HepG2 (cell line): Measurements from ENCODE around the gene CDC42EP1. TPM values are rescaled to one million over a fixed set of nuclear protein-coding genes. Genes with fewer than 3 reads are reported as not detected.

ENCODE experiments used
- BRF2 ChIP-seq: sonication (generic); formaldehyde crosslinking; IDR thresholded peaks from 2 replicates; pipeline ENCODE4 v1.8.1; 2022; ENCODE audit warnings: mild to moderate bottlenecking, missing genetic modification reagents
- IRF2 ChIP-seq: IDR thresholded peaks from 2 replicates; pipeline ENCODE4 v1.6.1; 2018; ENCODE audit warnings: missing genetic modification reagents, missing compliant biosample characterization
- MED1 ChIP-seq: sonication (generic); formaldehyde crosslinking; IDR thresholded peaks from 2 replicates; pipeline ENCODE4 v1.4.0; 2020; ENCODE audit warnings: missing genetic modification reagents
- MTA1 ChIP-seq: sonication (generic); formaldehyde crosslinking; IDR thresholded peaks from 2 replicates; pipeline ENCODE4 v1.4.0; 2020; ENCODE audit warnings: missing genetic modification reagents, mild to moderate bottlenecking, borderline replicate concordance
- NFE2 ChIP-seq: sonication (generic); formaldehyde crosslinking; IDR thresholded peaks from 2 replicates; pipeline ENCODE4 v1.4.0; 2020; ENCODE audit warnings: missing genetic modification reagents
- NFKBIZ ChIP-seq: IDR thresholded peaks from 2 replicates; pipeline ENCODE4 v1.6.1; 2018; ENCODE audit warnings: missing genetic modification reagents, missing compliant biosample characterization
- RBFOX2 ChIP-seq: fragments of 200-400 bp; formaldehyde crosslinking; IDR thresholded peaks from 2 replicates; pipeline ENCODE4 v1.6.1; 2017; ENCODE audit warnings: low read depth, mild to moderate bottlenecking, low read length
- SPEN ChIP-seq: sonication (generic); formaldehyde crosslinking; IDR thresholded peaks from 2 replicates; pipeline ENCODE4 v1.5.1; 2020; ENCODE audit warnings: low read depth, mild to moderate bottlenecking, missing genetic modification reagents
- SUZ12 ChIP-seq: fragments of 150-350 bp; IDR thresholded peaks from 2 replicates; pipeline ENCODE4 v1.6.1; 2014; ENCODE audit warnings: low read depth, low read length
- TCF7 ChIP-seq: sonication (generic); IDR thresholded peaks from 2 replicates; pipeline ENCODE4 v1.6.1; 2016; ENCODE audit warnings: antibody characterized with exemption, low read depth
- TFE3 ChIP-seq: IDR thresholded peaks from 2 replicates; pipeline ENCODE4 v1.6.1; 2016
- TOPORS ChIP-seq: sonication (generic); formaldehyde crosslinking; IDR thresholded peaks from 2 replicates; pipeline ENCODE4 v1.8.0; 2023; ENCODE audit warnings: mild to moderate bottlenecking, missing genetic modification reagents
- YEATS4 ChIP-seq: sonication (generic); formaldehyde crosslinking; IDR thresholded peaks from 2 replicates; pipeline ENCODE4 v1.4.0; 2020; ENCODE audit warnings: missing genetic modification reagents, borderline replicate concordance
- ZBTB34 ChIP-seq: sonication (generic); formaldehyde crosslinking; IDR thresholded peaks from 2 replicates; pipeline ENCODE4 v1.8.0; 2022; ENCODE audit warnings: mild to moderate bottlenecking, missing genetic modification reagents
- ZMAT3 ChIP-seq: sonication (generic); formaldehyde crosslinking; conservative IDR thresholded peaks from 2 replicates; pipeline ENCODE4 v1.7.0; 2021; ENCODE audit warnings: missing genetic modification reagents
- ZNF264 ChIP-seq: sonication (generic); formaldehyde crosslinking; IDR thresholded peaks from 2 replicates; pipeline ENCODE4 v1.4.0; 2020; ENCODE audit warnings: missing genetic modification reagents
- ZNF326 ChIP-seq: sonication (generic); formaldehyde crosslinking; IDR thresholded peaks from 2 replicates; pipeline ENCODE4 v1.4.0; 2020; ENCODE audit warnings: missing genetic modification reagents, borderline replicate concordance
- ZNF546 ChIP-seq: sonication (generic); formaldehyde crosslinking; conservative IDR thresholded peaks from 2 replicates; pipeline ENCODE4 v1.8.1; 2023; ENCODE audit warnings: mild to moderate bottlenecking, missing genetic modification reagents
- ZNF549 ChIP-seq: sonication (generic); formaldehyde crosslinking; IDR thresholded peaks from 2 replicates; pipeline ENCODE4 v1.5.0; 2020; ENCODE audit warnings: missing genetic modification reagents
- ZNF629 ChIP-seq: sonication (generic); formaldehyde crosslinking; conservative IDR thresholded peaks from 2 replicates; pipeline ENCODE4 v1.5.0; 2020; ENCODE audit warnings: missing genetic modification reagents
- ZNF687 ChIP-seq: sonication (generic); formaldehyde crosslinking; IDR thresholded peaks from 2 replicates; pipeline ENCODE4 v1.5.1; 2020; ENCODE audit warnings: mild to moderate bottlenecking, missing genetic modification reagents, moderate library complexity
- ZNF766 ChIP-seq: sonication (generic); formaldehyde crosslinking; IDR thresholded peaks from 2 replicates; pipeline ENCODE4 v1.5.0; 2020; ENCODE audit warnings: missing genetic modification reagents, borderline replicate concordance
- ZNF841 ChIP-seq: sonication (generic); formaldehyde crosslinking; IDR thresholded peaks from 2 replicates; pipeline ENCODE4 v1.8.1; 2023; ENCODE audit warnings: missing genetic modification reagents, borderline replicate concordance
- polyA plus RNA-seq, 8 experiments: library from polyadenylated mRNA; depleted of rRNA in 3 of 8; stranded (reverse) in 7 of 8; unstranded in 1 of 8; fragments of >200 nt; fragmentation: Illumina TruSeq in 4 of 8; extraction: Trizol in 4 of 8; gene quantifications; 2 replicates each; pipeline versions ENCODE4 v1.2.1 to v1.2.3, GENCODE V29; 2011 to 2016; ENCODE audit warnings: low read depth in 4 of 8, missing spikeins in 1 of 8, mixed read lengths in 1 of 8; ENCODE audit not compliant: insufficient read depth in 1 of 8
- total RNA-seq, 5 experiments: library from RNA; depleted of rRNA; stranded (reverse); fragments of >200 nt; fragmentation: Illumina TruSeq; extraction: Trizol; gene quantifications; 2 replicates each; pipeline ENCODE4 v1.2.3, GENCODE V29; 2016; ENCODE audit warnings: low read depth in 1 of 5

Gene CDC42EP1
- total and polyA plus RNA-seq, 2 of the 13 experiments (the other 11 are each of a cell fraction or from before 2014, with no cell fraction given) = 17.1 to 29.5 TPM

- 0 out of 2 replicates have a peak, but pooled peaks have one; percentile 57 for TF ChIP-seq BRF2
- TF ChIP-seq MTA1 (CRISPR knock-in tag) = peak; percentile 72
- peak; percentile 31; the same call in 1 of the 2 replicates for TF ChIP-seq ZBTB34 (CRISPR knock-in tag)
- no peak for TF ChIP-seq NFE2
- no peak for TF ChIP-seq ZNF629
- TF ChIP-seq MED1 (CRISPR knock-in tag) = peak; percentile 66
- no peak; the same call in 1 of the 2 replicates for TF ChIP-seq ZNF264 (CRISPR knock-in tag)
- no peak for TF ChIP-seq ZNF546
- no peak for TF ChIP-seq TCF7
- TF ChIP-seq ZNF766 (CRISPR knock-in tag) = peak; percentile 38; the same call in 1 of the 2 replicates
- no peak; the same call in 1 of the 2 replicates for TF ChIP-seq TFE3 (CRISPR knock-in tag)
- TF ChIP-seq SUZ12 = no peak
- TF ChIP-seq YEATS4 = peak; percentile 89
- TF ChIP-seq RBFOX2 = peak; percentile 91
- no peak; the same call in 1 of the 2 replicates for TF ChIP-seq TOPORS (CRISPR knock-in tag)
- no peak for TF ChIP-seq ZNF841
- TF ChIP-seq ZMAT3 (CRISPR knock-in tag) = no peak
- TF ChIP-seq NFKBIZ (CRISPR knock-in tag) = peak; percentile 55; the same call in 1 of the 2 replicates
- TF ChIP-seq ZNF549 (CRISPR knock-in tag) = no peak
- TF ChIP-seq ZNF687 (CRISPR knock-in tag) = peak; percentile 89
- TF ChIP-seq SPEN (CRISPR knock-in tag) = peak; percentile 59; the same call in 1 of the 2 replicates
- TF ChIP-seq IRF2 = peak; percentile 70; the same call in 1 of the 2 replicates
- TF ChIP-seq ZNF326 (CRISPR knock-in tag) = no peak
These were observed 48.4 kb downstream of the CDC42EP1 start, which contains the start of gene GGA1 (continued) for GRCh38 chr22:37608477-37609239.
